B cell (primary cell): Measurements from ENCODE around the gene TLCD2.

Source experiments
- EZH2 ChIP-seq: IDR thresholded peaks from 2 replicates; pipeline ENCODE4 v1.6.1; 2012; ENCODE audit warnings: borderline replicate concordance, low read depth, mild to moderate bottlenecking, moderate library complexity, low read length; ENCODE audit not compliant: insufficient read depth, poor library complexity, severe bottlenecking
- TF ChIP-seq, protein P1 (sequence below): fragments of 200-600 bp; IDR thresholded peaks from one replicate; pipeline ENCODE4 v1.8.0; 2022; ENCODE audit warnings: antibody characterized with exemption, mild to moderate bottlenecking

DNA sequence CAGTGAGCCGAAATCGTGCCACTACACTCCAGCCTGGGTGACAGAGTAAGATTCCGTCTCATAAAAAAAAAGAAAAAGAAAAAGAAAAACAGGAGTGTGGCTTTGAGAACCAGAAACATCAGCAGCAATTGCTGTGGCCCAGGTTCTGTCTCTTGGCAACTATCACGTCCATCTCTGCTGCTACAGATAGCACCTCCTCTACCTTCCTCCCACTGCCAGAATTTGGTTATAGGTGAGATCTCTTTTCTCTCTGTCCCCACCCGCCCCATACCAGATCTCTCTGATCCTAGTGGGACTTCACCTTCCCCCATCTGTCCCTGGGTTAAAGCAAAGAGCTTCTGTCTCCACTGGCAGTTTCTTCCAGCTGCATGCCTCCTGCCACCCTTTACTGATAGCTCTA is 3.1 kb downstream of the TLCD2 start:
- TF ChIP-seq, protein P1, sequence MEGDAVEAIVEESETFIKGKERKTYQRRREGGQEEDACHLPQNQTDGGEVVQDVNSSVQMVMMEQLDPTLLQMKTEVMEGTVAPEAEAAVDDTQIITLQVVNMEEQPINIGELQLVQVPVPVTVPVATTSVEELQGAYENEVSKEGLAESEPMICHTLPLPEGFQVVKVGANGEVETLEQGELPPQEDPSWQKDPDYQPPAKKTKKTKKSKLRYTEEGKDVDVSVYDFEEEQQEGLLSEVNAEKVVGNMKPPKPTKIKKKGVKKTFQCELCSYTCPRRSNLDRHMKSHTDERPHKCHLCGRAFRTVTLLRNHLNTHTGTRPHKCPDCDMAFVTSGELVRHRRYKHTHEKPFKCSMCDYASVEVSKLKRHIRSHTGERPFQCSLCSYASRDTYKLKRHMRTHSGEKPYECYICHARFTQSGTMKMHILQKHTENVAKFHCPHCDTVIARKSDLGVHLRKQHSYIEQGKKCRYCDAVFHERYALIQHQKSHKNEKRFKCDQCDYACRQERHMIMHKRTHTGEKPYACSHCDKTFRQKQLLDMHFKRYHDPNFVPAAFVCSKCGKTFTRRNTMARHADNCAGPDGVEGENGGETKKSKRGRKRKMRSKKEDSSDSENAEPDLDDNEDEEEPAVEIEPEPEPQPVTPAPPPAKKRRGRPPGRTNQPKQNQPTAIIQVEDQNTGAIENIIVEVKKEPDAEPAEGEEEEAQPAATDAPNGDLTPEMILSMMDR: no peak
- TF ChIP-seq EZH2: no peak
